ENCODE results near the gene COP1. TPM values are rescaled to one million over a fixed set of nuclear protein-coding genes. Genes with fewer than 3 reads are reported as not detected.

Gene COP1
- total and polyA plus RNA-seq, 2 of the 4 experiments (the other 2 are of a cell fraction): 17.8 to 35.0 TPM

DNA sequence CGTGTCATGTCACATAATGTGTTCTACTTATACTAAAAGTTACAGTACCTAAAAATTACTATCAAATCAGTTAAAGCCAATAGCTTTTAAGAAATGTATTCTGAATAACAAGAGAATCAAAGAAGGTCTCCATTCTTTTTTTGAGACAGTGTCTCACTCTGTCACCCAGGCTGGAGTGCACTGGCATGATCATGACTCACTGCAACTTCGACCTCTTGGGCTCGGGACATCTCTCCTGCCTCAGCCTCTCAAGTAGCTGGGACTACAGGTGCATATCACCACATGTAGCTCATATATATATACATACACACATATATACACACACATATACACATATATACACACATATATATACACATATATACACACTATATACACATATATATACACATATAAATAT lies 20.1 kb downstream of the COP1 start:
- Histone ChIP-seq H3K18ac (ENCODE audit: low read depth, low read length) (no peak overlapping the region), H3K36me3 (ENCODE audit: control insufficient read depth, insufficient read depth, low read length) (peaks cover 2% of the 10 kb centered on the region; the same call in 1 of the 2 replicates), H3K4ac (ENCODE audit: low read depth, low read length) (no peak overlapping the region), H4K91ac (ENCODE audit: insufficient read depth, low read depth, low read length) (no peak overlapping the region), H4K5ac (ENCODE audit: low read depth, low read length) (no peak overlapping the region), H3K79me1 (ENCODE audit: low read depth in 1 of 2, low read length in 2 of 2) (peaks cover 21 to 42% of the 10 kb centered on the region in 2 experiments), H2AFZ (replicated peaks; ENCODE audit: low read length, poor library complexity) (no peak overlapping the region), H2BK120ac (ENCODE audit: low read depth, low read length) (no peak overlapping the region), H2BK20ac (ENCODE audit: low read depth, low read length) (no peak overlapping the region), H2AK9ac (replicated peaks; ENCODE audit: low read depth, low read length, poor library complexity) (no peak overlapping the region), H2BK5ac (ENCODE audit: low read depth, low read length, poor library complexity, severe bottlenecking) (no peak overlapping the region), H3K9ac (ENCODE audit: low read depth, low read length) (no peak overlapping the region), H3K27me3 (ENCODE audit: control insufficient read depth, insufficient read depth, low read length) (no peaks in the 10 kb centered on the region), H3K14ac (replicated peaks; ENCODE audit: low read depth, low read length) (no peak overlapping the region), H3K23ac (ENCODE audit: low read depth, low read length) (no peak overlapping the region), H4K8ac (ENCODE audit: low read depth in 2 of 2, low read length in 2 of 2) (no peak overlapping the region), H3K27ac (ENCODE audit: insufficient read depth, low read length) (no peak overlapping the region), H2BK15ac (ENCODE audit: low read depth, low read length) (no peak overlapping the region), H3K9me3 (ENCODE audit: control insufficient read depth, insufficient read depth, low read length) (no peaks in the 10 kb centered on the region), H2AK5ac (ENCODE audit: low read depth, low read length) (no peak overlapping the region), H3K4me2 (ENCODE audit: low read depth, low read length) (no peak overlapping the region), H3K4me3 (ENCODE audit: insufficient read depth, low read depth, low read length) (no peak overlapping the region), H3K4me1 (ENCODE audit: control insufficient read depth, insufficient read depth, low read length) (peaks cover 3% of the 10 kb centered on the region; the same call in 1 of the 2 replicates), H3K56ac (ENCODE audit: extremely low read depth, insufficient read depth, low read length) (no peak overlapping the region), H3K9me1 (ENCODE audit: insufficient read depth, low read length) (0 out of 2 replicates have a peak, but pooled peaks cover 4% of the 10 kb centered on the region), H4K20me1 (ENCODE audit: insufficient read depth, low read length) (peaks cover 50% of the 10 kb centered on the region; the same call in 1 of the 2 replicates)
- ATAC-seq (ENCODE audit: low read depth) (no peak), DNase-seq (no peak)
- TF ChIP-seq, protein P1, sequence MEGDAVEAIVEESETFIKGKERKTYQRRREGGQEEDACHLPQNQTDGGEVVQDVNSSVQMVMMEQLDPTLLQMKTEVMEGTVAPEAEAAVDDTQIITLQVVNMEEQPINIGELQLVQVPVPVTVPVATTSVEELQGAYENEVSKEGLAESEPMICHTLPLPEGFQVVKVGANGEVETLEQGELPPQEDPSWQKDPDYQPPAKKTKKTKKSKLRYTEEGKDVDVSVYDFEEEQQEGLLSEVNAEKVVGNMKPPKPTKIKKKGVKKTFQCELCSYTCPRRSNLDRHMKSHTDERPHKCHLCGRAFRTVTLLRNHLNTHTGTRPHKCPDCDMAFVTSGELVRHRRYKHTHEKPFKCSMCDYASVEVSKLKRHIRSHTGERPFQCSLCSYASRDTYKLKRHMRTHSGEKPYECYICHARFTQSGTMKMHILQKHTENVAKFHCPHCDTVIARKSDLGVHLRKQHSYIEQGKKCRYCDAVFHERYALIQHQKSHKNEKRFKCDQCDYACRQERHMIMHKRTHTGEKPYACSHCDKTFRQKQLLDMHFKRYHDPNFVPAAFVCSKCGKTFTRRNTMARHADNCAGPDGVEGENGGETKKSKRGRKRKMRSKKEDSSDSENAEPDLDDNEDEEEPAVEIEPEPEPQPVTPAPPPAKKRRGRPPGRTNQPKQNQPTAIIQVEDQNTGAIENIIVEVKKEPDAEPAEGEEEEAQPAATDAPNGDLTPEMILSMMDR (conservative IDR thresholded peaks at IDR 0.05; ENCODE audit: low read depth, low read length): no peak
- TF ChIP-seq, protein P2, sequence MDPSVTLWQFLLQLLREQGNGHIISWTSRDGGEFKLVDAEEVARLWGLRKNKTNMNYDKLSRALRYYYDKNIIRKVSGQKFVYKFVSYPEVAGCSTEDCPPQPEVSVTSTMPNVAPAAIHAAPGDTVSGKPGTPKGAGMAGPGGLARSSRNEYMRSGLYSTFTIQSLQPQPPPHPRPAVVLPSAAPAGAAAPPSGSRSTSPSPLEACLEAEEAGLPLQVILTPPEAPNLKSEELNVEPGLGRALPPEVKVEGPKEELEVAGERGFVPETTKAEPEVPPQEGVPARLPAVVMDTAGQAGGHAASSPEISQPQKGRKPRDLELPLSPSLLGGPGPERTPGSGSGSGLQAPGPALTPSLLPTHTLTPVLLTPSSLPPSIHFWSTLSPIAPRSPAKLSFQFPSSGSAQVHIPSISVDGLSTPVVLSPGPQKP (IDR thresholded peaks at IDR 0.05; ENCODE audit: borderline replicate concordance, low read depth, low read length): no peak
- TF ChIP-seq MAZ (IDR thresholded peaks at IDR 0.05; ENCODE audit: borderline replicate concordance, low read depth, low read length) (no peak), MAFK (IDR thresholded peaks at IDR 0.05; ENCODE audit: low read depth, low read length) (no peak), BHLHE40 (IDR thresholded peaks at IDR 0.05; ENCODE audit: low read depth, low read length) (no peak)
- CTCF ChIA-PET: interaction anchor here (0.8 kb wide), 1 partner anchor 16 kb away, joined by 3 read pairs; no protein-coding TSS in a partner anchor
- no TSS peak for BruUV-seq (replicated peaks)
- in situ Hi-C loops (cut with MboI; ENCODE audit: low sequenced_read_pairs): no loop called here
- 100% methylated on average over 2 of the region's 3 CpGs; no CpG with 5 or more reads in 1 of the 2 experiments for WGBS, 2 experiments (ENCODE audit: extremely low coverage in 2 of 2, insufficient read length in 1 of 2)
- POLR2A ChIA-PET (ENCODE audit: unreplicated experiment): no interaction called here
- intact Hi-C loops (cut with micrococcal nuclease): no loop called here
- dilution Hi-C loops (cut with HindIII; ENCODE audit: low sequenced_read_pairs, unreplicated experiment): no loop called here

Measured in IMR-90 (cell line).